Activated T-helper 2 cell treated with anti-CD3 and anti-CD28 coated beads, Interferon-gamma antibody, Interleukin-2, Interleukin-4, amounts not matched to agents 10 μg/mL and 5 μg/mL and 100 μg/mL, durations not matched to agents 14 hours and 24 hours and 36 hours (primary cell): ENCODE data around the gene TRPM2. TPM values are rescaled to one million over a fixed set of nuclear protein-coding genes. Genes with fewer than 3 reads are reported as not detected.

Experiments used
- DNase-seq: peaks from one replicate; pipeline ENCODE4 v3.0.0; 2021; ENCODE audit warnings: low spot score
- H3K27ac Mint-ChIP-seq: one replicate; pipeline ENCODE4 v1.8.0; 2021; ENCODE audit warnings: mixed read lengths
- H3K27me3 Mint-ChIP-seq: one replicate; pipeline ENCODE4 v1.8.0; 2021; ENCODE audit warnings: low read depth, mixed read lengths
- H3K36me3 Mint-ChIP-seq: one replicate; pipeline ENCODE4 v1.8.0; 2021; ENCODE audit warnings: low read depth, mixed read lengths
- H3K4me1 Mint-ChIP-seq: one replicate; pipeline ENCODE4 v1.8.0; 2021; ENCODE audit warnings: low read depth, mixed read lengths
- H3K4me3 Mint-ChIP-seq: one replicate; pipeline ENCODE4 v1.8.0; 2021; ENCODE audit warnings: low read depth, mild to moderate bottlenecking, moderate library complexity, mixed read lengths
- H3K9me3 Mint-ChIP-seq: one replicate; pipeline ENCODE4 v1.8.0; 2021; ENCODE audit warnings: mixed read lengths
- intact Hi-C: fragments of 100-400 bp; cut with micrococcal nuclease; formaldehyde crosslinking; loops from one replicate; pipeline ENCODE4 v1.15.1; 2023
- total RNA-seq: library from RNA; stranded (reverse); gene quantifications from 2 replicates; pipeline ENCODE4 v1.2.3, GENCODE V29; 2022

Gene TRPM2
- total RNA-seq, 1 donor from 2014 or later, result 7.3 TPM

DNA sequence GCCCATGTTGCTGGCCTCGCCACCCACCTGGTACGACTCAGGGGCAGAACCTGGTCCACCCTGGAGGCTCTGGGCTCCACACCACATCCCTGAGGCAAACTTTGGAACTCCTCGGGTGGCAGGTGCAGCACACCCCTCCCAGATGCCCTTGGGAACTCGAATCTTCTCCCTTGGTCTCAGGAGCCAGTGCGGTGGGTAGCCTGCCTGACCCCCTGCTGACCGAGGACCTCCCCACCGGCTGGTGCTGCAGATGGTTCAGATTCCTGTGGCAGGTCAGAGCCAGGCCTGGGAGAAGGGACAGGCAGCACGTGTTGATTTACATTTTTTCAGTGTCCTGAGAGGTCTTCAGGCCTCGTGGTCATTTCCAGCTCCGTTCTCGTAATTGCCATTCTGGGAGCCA is 7.9 kb upstream of the TRPM2 start:
- intact Hi-C loops, result no loop called here
- Mint-ChIP-seq H3K4me3 (no peak overlapping the region), H3K4me1 (peaks cover 6% of the 10 kb centered on the region)

GRCh38 chr21:44347911-44348451 is 5.4 kb upstream of the TRPM2 start:
- Mint-ChIP-seq H3K4me1 (peaks cover 6% of the 10 kb centered on the region), H3K4me3 (no peak overlapping the region), H3K9me3 (no peaks in the 10 kb centered on the region), H3K36me3 (no peaks in the 10 kb centered on the region), H3K27me3 (peaks cover 22% of the 10 kb centered on the region), H3K27ac (no peak overlapping the region)
- intact Hi-C loops, result no loop called here
- DNase-seq, result no peak

More for the DNA sequence above, 7.9 kb upstream of the TRPM2 start:
- Mint-ChIP-seq H3K27me3 (peaks cover 18% of the 10 kb centered on the region), H3K36me3 (no peaks in the 10 kb centered on the region), H3K9me3 (no peaks in the 10 kb centered on the region), H3K27ac (no peak overlapping the region)
- DNase-seq, result no peak

GRCh38 chr21:44348861-44349260 is 4.6 kb upstream of the TRPM2 start:
- Mint-ChIP-seq H3K4me3 (no peak overlapping the region), H3K9me3 (no peaks in the 10 kb centered on the region), H3K4me1 (peaks cover 15% of the 10 kb centered on the region), H3K27ac (no peak overlapping the region), H3K27me3 (peaks cover 22% of the 10 kb centered on the region), H3K36me3 (no peaks in the 10 kb centered on the region)
- DNase-seq, result no peak
- intact Hi-C loops, result no loop called here

DNA sequence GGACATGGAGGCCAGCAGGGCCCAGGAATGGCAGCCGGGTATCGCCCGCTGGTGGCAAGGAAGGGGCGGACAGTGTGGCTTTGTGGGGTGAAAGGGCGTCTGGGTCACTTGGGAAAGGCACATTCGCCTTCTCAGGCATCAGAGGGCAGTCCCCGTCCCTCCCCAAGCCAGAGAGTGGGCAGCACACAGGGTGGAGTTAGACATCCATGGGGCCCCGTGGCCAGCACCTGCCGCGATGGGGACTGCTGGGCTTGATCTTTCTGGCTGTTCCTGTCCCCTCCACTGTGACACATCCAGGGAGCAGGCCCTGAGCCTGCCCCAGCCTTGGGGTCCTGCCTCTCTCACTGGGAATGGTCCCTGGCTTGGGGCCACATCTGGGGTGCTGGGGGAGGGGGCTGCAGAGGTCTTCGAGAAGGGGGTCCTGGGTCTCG is 4.0 kb upstream of the TRPM2 start:
- Mint-ChIP-seq H3K36me3 (peaks cover 2% of the 10 kb centered on the region), H3K4me3 (no peak overlapping the region), H3K4me1 (peaks cover 20% of the 10 kb centered on the region), H3K27ac (no peak overlapping the region), H3K27me3 (peaks cover 22% of the 10 kb centered on the region), H3K9me3 (no peaks in the 10 kb centered on the region)
- DNase-seq, result no peak
- intact Hi-C loops, result no loop called here

GRCh38 chr21:44349847-44350772 is 3.3 kb upstream of the TRPM2 start:
- H3K4me3 Mint-ChIP-seq, result no peak overlapping the region
- H3K9me3 Mint-ChIP-seq, result no peaks in the 10 kb centered on the region
- peaks cover 19% of the 10 kb centered on the region for H3K27me3 Mint-ChIP-seq
- intact Hi-C loops, result no loop called here
- no peak for DNase-seq
- H3K4me1 Mint-ChIP-seq, result peaks cover 25% of the 10 kb centered on the region
- H3K27ac Mint-ChIP-seq, result no peak overlapping the region
- peaks cover 7% of the 10 kb centered on the region for H3K36me3 Mint-ChIP-seq

DNA sequence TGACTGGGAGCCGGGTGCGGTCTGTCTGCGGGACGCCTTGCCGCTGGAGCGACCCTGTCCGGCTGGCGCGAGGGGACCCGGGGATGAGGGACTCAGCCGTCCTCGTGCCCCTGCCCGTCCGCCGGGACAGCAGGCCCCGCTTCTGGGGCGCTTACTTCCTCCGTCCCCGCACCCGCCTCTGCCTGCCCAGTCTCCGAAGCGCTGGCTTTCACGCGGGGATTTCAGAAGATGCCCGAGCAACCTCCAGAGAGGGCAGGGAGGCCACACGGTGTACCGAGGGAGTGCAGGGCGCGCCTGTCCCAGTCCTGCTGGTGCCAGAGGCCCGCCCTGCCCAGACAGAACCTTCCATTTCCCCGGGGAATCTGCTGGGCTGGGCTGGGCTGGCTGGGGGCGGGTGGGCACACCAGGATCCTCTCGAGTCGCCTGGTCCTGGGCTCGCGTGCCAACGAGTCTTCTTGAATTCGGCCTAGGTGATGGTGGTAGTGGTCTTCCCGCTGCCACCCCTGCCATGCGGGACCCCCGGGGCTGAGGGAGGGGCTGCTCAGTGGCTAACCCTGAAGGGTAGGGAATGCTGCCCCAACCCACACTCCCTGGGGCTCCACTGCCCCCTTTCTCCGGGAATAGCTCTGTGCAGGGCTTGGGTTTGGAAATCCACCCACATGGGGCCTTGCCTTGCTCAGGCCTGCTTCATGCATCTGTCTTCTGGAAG is 2.5 kb upstream of the TRPM2 start:
- Mint-ChIP-seq H3K27ac (no peak overlapping the region), H3K27me3 (peaks cover 19% of the 10 kb centered on the region), H3K36me3 (peaks cover 12% of the 10 kb centered on the region), H3K4me1 (peaks cover 31% of the 10 kb centered on the region), H3K4me3 (no peak overlapping the region), H3K9me3 (no peaks in the 10 kb centered on the region)
- DNase-seq, result no peak
- intact Hi-C loops, result no loop called here

DNA sequence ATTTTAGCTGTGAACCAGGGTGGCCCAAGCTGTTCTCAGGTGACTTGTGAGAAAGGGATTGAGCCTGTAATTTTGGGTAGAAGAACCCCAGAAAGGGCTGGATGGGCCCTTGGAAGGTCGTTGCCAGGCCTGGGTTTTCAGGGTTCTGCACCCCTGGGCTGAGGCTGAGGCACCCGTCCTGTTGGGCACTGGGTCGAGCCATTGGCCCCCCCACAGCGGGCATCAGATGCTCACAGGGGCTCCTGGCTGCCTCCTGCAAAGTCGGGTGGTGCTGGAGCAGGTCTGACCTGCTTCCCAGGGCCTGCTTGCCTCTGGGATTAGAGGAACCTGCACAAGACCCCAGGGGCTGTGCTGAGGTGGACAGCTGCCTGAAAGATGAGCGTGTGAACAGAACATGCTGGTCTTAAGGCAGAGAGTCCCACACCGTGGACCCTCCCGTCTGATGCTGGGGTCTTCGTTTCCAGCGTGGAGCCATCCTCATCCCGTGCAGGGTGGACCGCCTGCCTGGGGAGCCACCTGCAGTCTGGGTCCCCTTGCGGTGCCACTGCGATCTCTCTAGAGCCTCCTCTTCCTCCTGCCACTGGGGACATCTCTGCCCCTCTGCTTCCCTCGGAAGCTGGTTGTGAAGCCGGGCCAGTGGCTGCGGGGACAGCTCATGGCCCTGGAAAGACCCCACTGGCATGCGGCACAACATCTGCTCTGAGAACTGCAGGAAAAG is 1.7 kb upstream of the TRPM2 start:
- H3K4me3 Mint-ChIP-seq, result no peak overlapping the region
- DNase-seq, result no peak
- intact Hi-C loops, result no loop called here
- H3K4me1 Mint-ChIP-seq, result peaks cover 36% of the 10 kb centered on the region
- H3K27me3 Mint-ChIP-seq, result peaks cover 15% of the 10 kb centered on the region
- no peak overlapping the region for H3K27ac Mint-ChIP-seq
- no peaks in the 10 kb centered on the region for H3K9me3 Mint-ChIP-seq
- H3K36me3 Mint-ChIP-seq, result peaks cover 15% of the 10 kb centered on the region

DNA sequence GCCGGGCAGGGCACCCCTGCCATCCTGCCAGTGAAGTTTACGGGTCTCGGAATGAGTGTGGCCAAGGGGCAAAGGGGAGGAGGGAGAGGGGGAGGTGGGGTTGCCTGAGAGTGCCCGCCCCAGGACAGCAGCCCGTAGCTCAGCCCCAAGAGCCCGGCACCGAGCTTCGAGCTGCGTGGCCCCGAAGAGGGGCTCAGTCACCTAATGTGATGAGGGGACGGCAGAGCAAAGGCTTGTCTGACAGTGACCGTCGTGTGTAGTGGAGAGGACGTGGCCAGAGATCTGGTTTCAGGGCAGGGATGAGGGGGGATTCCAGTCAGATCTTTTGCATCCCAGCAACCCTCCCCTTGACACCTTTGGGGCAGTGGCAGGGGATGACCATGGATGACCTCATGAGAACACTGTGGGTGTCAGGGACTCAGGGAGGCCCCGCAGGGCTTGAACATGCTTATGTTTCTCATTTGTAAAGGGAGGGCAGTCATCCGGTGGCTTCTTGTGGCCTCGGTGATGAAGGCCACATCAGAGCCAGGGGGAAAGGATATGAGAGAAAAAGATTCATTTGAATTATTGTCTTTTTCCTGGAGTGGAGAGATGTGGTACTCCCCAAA is 1.1 kb upstream of the TRPM2 start:
- DNase-seq, result no peak
- Mint-ChIP-seq H3K4me3 (peak overlapping the region; percentile 2), H3K27me3 (peaks cover 13% of the 10 kb centered on the region), H3K9me3 (no peaks in the 10 kb centered on the region), H3K36me3 (peaks cover 15% of the 10 kb centered on the region), H3K4me1 (peaks cover 36% of the 10 kb centered on the region), H3K27ac (peak overlapping the region; percentile 35)
- intact Hi-C loops, result no loop called here

DNA sequence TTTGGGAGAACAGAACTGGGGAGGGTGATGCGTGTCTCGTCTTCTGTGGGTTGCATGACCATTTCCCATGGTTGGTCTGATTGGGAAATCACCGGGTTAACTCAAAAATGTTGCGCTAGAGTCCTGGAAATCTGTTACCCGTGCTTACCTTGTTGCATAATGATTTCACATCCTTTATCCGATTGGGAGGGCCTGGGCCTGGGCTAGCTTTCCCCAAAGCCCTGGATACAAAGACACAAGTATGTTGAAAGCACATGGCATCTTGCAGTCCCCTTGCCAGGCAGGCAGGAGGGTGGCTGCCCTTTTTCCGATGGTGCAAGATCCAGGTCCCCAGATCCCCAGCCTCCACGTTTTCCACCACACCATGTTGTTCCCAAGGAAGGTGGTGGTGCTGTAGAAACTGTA is 582 bp downstream of the TRPM2 start:
- intact Hi-C loops, result no loop called here
- Mint-ChIP-seq H3K36me3 (peaks cover 19% of the 10 kb centered on the region), H3K27ac (peak overlapping the region; percentile 36), H3K4me3 (peak overlapping the region; percentile 68), H3K9me3 (no peaks in the 10 kb centered on the region), H3K4me1 (peaks cover 36% of the 10 kb centered on the region), H3K27me3 (peaks cover 7% of the 10 kb centered on the region)
- no peak for DNase-seq

DNA sequence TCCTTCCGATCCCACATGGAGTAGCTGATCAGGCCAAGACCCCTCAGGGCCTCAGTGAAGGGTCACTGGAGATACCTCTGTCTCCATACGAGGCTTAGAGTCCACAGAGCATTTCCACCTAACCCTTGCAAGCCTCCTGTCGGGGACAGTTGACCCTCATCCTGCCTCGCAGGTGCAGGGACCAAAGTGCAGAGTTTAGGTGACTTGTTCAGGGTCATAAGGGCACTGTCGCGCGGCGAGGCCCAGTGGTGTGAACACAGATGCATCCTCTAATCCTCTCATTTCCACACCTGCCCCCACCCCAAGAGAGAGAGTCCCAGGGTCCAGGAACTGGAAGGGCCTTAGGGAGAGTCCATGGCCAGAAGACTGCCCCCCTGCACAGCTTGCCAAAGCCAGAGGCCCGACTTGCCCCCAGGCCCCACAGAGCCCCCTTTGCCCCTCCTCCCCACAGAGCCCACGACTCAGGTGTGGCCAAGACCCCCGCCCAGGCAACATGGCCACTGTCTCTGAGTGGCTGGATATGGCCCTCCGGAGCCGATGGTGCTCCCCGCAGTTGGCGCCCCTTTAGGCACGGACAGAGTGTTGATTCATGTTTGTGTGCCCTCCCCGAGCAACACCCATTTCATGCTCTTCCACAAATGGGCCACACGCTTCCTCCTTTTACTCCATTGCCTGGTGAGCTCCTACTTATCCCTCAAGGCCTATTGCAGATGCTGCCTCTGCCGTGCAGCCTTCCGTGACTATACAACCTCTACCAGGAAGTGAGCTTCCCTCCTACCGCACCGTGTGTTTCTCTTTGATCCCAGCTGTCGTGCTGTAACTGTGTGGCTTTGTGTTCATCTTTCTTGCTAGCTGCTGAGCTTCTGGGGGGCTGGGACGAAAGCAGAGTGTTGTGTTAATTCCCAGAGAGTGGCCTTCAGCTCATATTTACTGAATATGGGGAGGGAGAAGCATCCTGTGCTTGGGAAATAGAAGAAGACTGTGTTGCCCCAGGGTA is 1.7 kb downstream of the TRPM2 start:
- H3K27me3 Mint-ChIP-seq, result peaks cover 3% of the 10 kb centered on the region
- H3K9me3 Mint-ChIP-seq, result no peaks in the 10 kb centered on the region
- peak overlapping the region; percentile 68 for H3K27ac Mint-ChIP-seq
- H3K4me3 Mint-ChIP-seq, result peak overlapping the region; percentile 68
- intact Hi-C loops, result no loop called here
- no peak for DNase-seq
- peaks cover 19% of the 10 kb centered on the region for H3K36me3 Mint-ChIP-seq
- H3K4me1 Mint-ChIP-seq, result peaks cover 38% of the 10 kb centered on the region

GRCh38 chr21:44356160-44356559 is 2.7 kb downstream of the TRPM2 start:
- no peaks in the 10 kb centered on the region for H3K9me3 Mint-ChIP-seq

More at GRCh38 chr21:44356160-44356559, 2.7 kb downstream of the TRPM2 start:
- peaks cover 38% of the 10 kb centered on the region for H3K4me1 Mint-ChIP-seq
- H3K36me3 Mint-ChIP-seq, result peaks cover 19% of the 10 kb centered on the region
- no peak overlapping the region for H3K4me3 Mint-ChIP-seq
- peaks cover 4% of the 10 kb centered on the region for H3K27me3 Mint-ChIP-seq
- H3K27ac Mint-ChIP-seq, result no peak overlapping the region
- intact Hi-C loops, result no loop called here
- DNase-seq, result no peak
